A549 (cell line): ENCODE measurements around the gene ANKRD6. TPM values are rescaled to one million over a fixed set of nuclear protein-coding genes. Genes with fewer than 3 reads are reported as not detected.

Experiments used
- ATAC-seq, 2 experiments: fragments of 200-7000 bp in 1 of 2; fragments of >200 bp in 1 of 2; cut with Nextera tagmentation in 1 of 2; cut with Tn5 transposase in 1 of 2; 3 replicates each; pipeline versions ENCODE4 v1.8.0 to v1.9.1; 2018 to 2020; ENCODE audit warnings: mild to moderate bottlenecking in 1 of 2, moderate library complexity in 1 of 2
- CTCF ChIA-PET: fragments of 300-600 bp; sonication (Branson Sonifier 250); formaldehyde crosslinking; extraction: SDS; loops from one replicate; lab custom pipeline; 2021; ENCODE audit warnings: antibody characterized with exemption, inconsistent platforms; lab: Yijun Ruan, JAX
- POLR2A ChIA-PET: fragments of 350-600 bp; formaldehyde crosslinking; extraction: SDS; loops from one replicate; lab custom pipeline; 2021; ENCODE audit warnings: antibody characterized with exemption, inconsistent platforms; lab: Yijun Ruan, JAX
- DNase-seq, 2 experiments: peaks; one replicate each; pipeline versions ENCODE4 v3.0.0 to v3.0.0-alpha.2; 2011 to 2016; ENCODE audit warnings: low read depth in 1 of 2, low spot score in 1 of 2
- FAIRE-seq: peaks from 2 replicates; lab custom pipeline; 2011; peaks lifted over from hg19 to GRCh38; lab: Jason Lieb, UNC
- H3K27ac ChIP-seq, 2 experiments: fragments of >200 bp; sonication (Bioruptor Twin); formaldehyde crosslinking; 3 replicates each; pipeline ENCODE4 v1.5.1; 2016 to 2017
- H3K4me1 ChIP-seq: fragments of >200 bp; sonication (Bioruptor Twin); formaldehyde crosslinking; 3 replicates; pipeline ENCODE4 v1.6.1; 2016
- H3K4me2 ChIP-seq: fragments of >200 bp; sonication (Bioruptor Twin); formaldehyde crosslinking; 3 replicates; pipeline ENCODE4 v1.6.1; 2016
- H3K4me3 ChIP-seq: fragments of >200 bp; sonication (Bioruptor Twin); formaldehyde crosslinking; 3 replicates; pipeline ENCODE4 v1.5.1; 2016
- H3K9me3 ChIP-seq: fragments of >200 bp; sonication (Bioruptor Twin); formaldehyde crosslinking; 3 replicates; pipeline ENCODE4 v1.6.1; 2016
- CBX8 ChIP-seq: fragments of 200-600 bp; sonication (generic); IDR thresholded peaks from 2 replicates; pipeline ENCODE4 v1.6.1; 2016
- EHF ChIP-seq: fragments of 250-450 bp; sonication (Bioruptor Pico); IDR thresholded peaks from 2 replicates; pipeline ENCODE4 v1.5.0; 2020; ENCODE audit warnings: mild to moderate bottlenecking
- EHMT2 ChIP-seq: fragments of 200-600 bp; sonication (generic); IDR thresholded peaks from 2 replicates; pipeline ENCODE4 v1.6.1; 2016; ENCODE audit warnings: antibody characterized with exemption, low read depth, mild to moderate bottlenecking, moderate library complexity
- ESRRA ChIP-seq: fragments of 150-350 bp; IDR thresholded peaks from 2 replicates; pipeline ENCODE4 v1.6.1; 2014; ENCODE audit warnings: mild to moderate bottlenecking, low read length, borderline replicate concordance
- FOSL2 ChIP-seq, 2 experiments: fragments of 450-650 bp in 1 of 2; fragments of >200 bp in 1 of 2; sonication (Bioruptor Twin) in 1 of 2; formaldehyde crosslinking; IDR thresholded peaks; 2 replicates each; pipeline versions ENCODE4 v1.5.0 to v1.6.1; 2016 to 2020; ENCODE audit warnings: mild to moderate bottlenecking in 1 of 2, moderate library complexity in 1 of 2
- HDAC2 ChIP-seq: fragments of 200-600 bp; sonication (generic); IDR thresholded peaks from 2 replicates; pipeline ENCODE4 v1.6.1; 2016
- HMGXB4 ChIP-seq: fragments of 250-450 bp; sonication (Bioruptor Pico); IDR thresholded peaks from 2 replicates; pipeline ENCODE4 v1.5.0; 2021; ENCODE audit warnings: mild to moderate bottlenecking, moderate library complexity, borderline replicate concordance
- JUN ChIP-seq, 2 experiments: fragments of >200 bp; sonication (Bioruptor Twin); formaldehyde crosslinking; IDR thresholded peaks; 2 replicates in 1 of 2; 3 replicates in 1 of 2; pipeline ENCODE4 v1.6.1; 2016 to 2017
- KDM1A ChIP-seq: fragments of 200-600 bp; sonication (generic); IDR thresholded peaks from 2 replicates; pipeline ENCODE4 v1.6.1; 2016; ENCODE audit warnings: low read depth, mild to moderate bottlenecking
- KDM5A ChIP-seq: fragments of 200-600 bp; sonication (generic); IDR thresholded peaks from 2 replicates; pipeline ENCODE4 v1.6.1; 2016; ENCODE audit warnings: antibody characterized with exemption, mild to moderate bottlenecking
- MAFK ChIP-seq: fragments of 450-650 bp; IDR thresholded peaks from 2 replicates; pipeline ENCODE4 v1.6.1; 2014; ENCODE audit not compliant: partially characterized antibody
- PBX3 ChIP-seq: IDR thresholded peaks from 2 replicates; pipeline ENCODE4 v1.6.1; 2012
- POLR2AphosphoS2 ChIP-seq: conservative IDR thresholded peaks from 2 replicates; pipeline ENCODE4 v1.6.1; 2012; ENCODE audit warnings: low read length, improper control_type of control experiment, inconsistent platforms
- RARB ChIP-seq: fragments of 250-450 bp; sonication (Bioruptor Pico); IDR thresholded peaks from 2 replicates; pipeline ENCODE4 v1.8.0; 2021; ENCODE audit warnings: mild to moderate bottlenecking, moderate library complexity
- REST ChIP-seq: fragments of 200-600 bp; sonication (generic); IDR thresholded peaks from 2 replicates; pipeline ENCODE4 v1.6.1; 2016; ENCODE audit warnings: antibody characterized with exemption, mild to moderate bottlenecking, moderate library complexity
- SMC3 ChIP-seq: fragments of >200 bp; sonication (Bioruptor Twin); formaldehyde crosslinking; IDR thresholded peaks from 3 replicates; pipeline ENCODE4 v1.6.1; 2018; ENCODE audit warnings: inconsistent platforms
- USF2 ChIP-seq: fragments of 450-650 bp; IDR thresholded peaks from 2 replicates; pipeline ENCODE4 v1.6.1; 2014; ENCODE audit warnings: antibody characterized with exemption
- ZFP36 ChIP-seq: fragments of 450-650 bp; IDR thresholded peaks from 2 replicates; pipeline ENCODE4 v1.6.1; 2014; ENCODE audit warnings: borderline replicate concordance; ENCODE audit not compliant: partially characterized antibody
- WGBS: methylation state at CpG from one replicate; pipeline ENCODE4 v1.1.6; 2017; ENCODE audit errors: missing lambda C conversion rate; 5-methylcytosine and 5-hydroxymethylcytosine counted together
- polyA plus RNA-seq, 4 experiments: library from polyadenylated mRNA; depleted of rRNA in 3 of 4; stranded (reverse); fragments of >200 nt; fragmentation: RNase III in 1 of 4; extraction: RNeasy Plus Mini Kit Qiagen cat#74134 plus additional on column Dnase treatment in 1 of 4; gene quantifications; 2 replicates in 3 of 4; 3 replicates in 1 of 4; pipeline ENCODE4 v1.2.3, GENCODE V29; 2011 to 2017

Gene ANKRD6
- polyA plus RNA-seq, 2 of the 4 experiments (the other 2 are of a cell fraction): 2.2 to 3.6 TPM

GRCh38 chr6:89434150-89434499 lies 1.2 kb downstream of the ANKRD6 start:
- no peak for FAIRE-seq
- 100% methylated on average over 3 of the region's 3 CpGs for WGBS
- POLR2A ChIA-PET: no interaction called here
- ATAC-seq: no peak
- Histone ChIP-seq H3K4me2 (peak overlapping the region; percentile 94), H3K9me3 (no peaks in the 10 kb centered on the region), H3K4me1 (no peaks in the 10 kb centered on the region), H3K27ac (no peak overlapping the region), H3K4me3 (no peak overlapping the region)
- CTCF ChIA-PET: interaction anchor here (0.6 to 1.6 kb wide), 3 partner anchors 13 to 177 kb away, joined by 3 to 5 read pairs (median 5); no protein-coding TSS in a partner anchor
- no peak for TF ChIP-seq KDM5A
- no peak for TF ChIP-seq USF2
- DNase-seq: no peak

- 76% methylated on average over 4 of the region's 4 CpGs for WGBS
- no peak for TF ChIP-seq RARB (CRISPR knock-in tag)
- TF ChIP-seq EHMT2: no peak
- TF ChIP-seq MAFK: no peak
- TF ChIP-seq PBX3: no peak
- no peak for TF ChIP-seq HMGXB4 (CRISPR knock-in tag)
- no peak for TF ChIP-seq CBX8
- TF ChIP-seq KDM1A: no peak
- TF ChIP-seq HDAC2: no peak
- no peak for TF ChIP-seq KDM5A
- TF ChIP-seq JUN (IDR thresholded peaks at IDR 0.05): no peak
- no peak for TF ChIP-seq SMC3
Measured at GRCh38 chr6:89434954-89435353, 2.0 kb downstream of the ANKRD6 start.

GRCh38 chr6:89436226-89436625 lies 3.3 kb downstream of the ANKRD6 start:
- 77% methylated on average over 2 of the region's 2 CpGs for WGBS
- H3K4me3 ChIP-seq: no peak overlapping the region
- H3K4me2 ChIP-seq: no peak overlapping the region
- DNase-seq (no peak), ATAC-seq (no peak), FAIRE-seq (no peak)
- ChIA-PET POLR2A (no interaction called here), CTCF (interaction anchor here (0.7 to 1.1 kb wide), 2 partner anchors 97 to 174 kb away, joined by 3 to 4 read pairs; no protein-coding TSS in a partner anchor)
- H3K4me1 ChIP-seq: no peaks in the 10 kb centered on the region
- no peak overlapping the region for H3K27ac ChIP-seq
- no peaks in the 10 kb centered on the region for H3K9me3 ChIP-seq
- no peak for TF ChIP-seq ESRRA
- no peak for TF ChIP-seq EHF
- TF ChIP-seq USF2: no peak
- no peak for TF ChIP-seq MAFK
- no peak for TF ChIP-seq REST
- no peak for TF ChIP-seq FOSL2 (IDR thresholded peaks at IDR 0.05)
- TF ChIP-seq FOSL2 (CRISPR knock-in tag; IDR thresholded peaks at IDR 0.05): no peak
- TF ChIP-seq ZFP36: no peak
- TF ChIP-seq POLR2AphosphoS2: no peak
- TF ChIP-seq, all 56 proteins: peak for 0

More at GRCh38 chr6:89434954-89435353, 2.0 kb downstream of the ANKRD6 start:
- Histone ChIP-seq H3K4me2 (no peak overlapping the region), H3K9me3 (no peaks in the 10 kb centered on the region), H3K4me1 (no peaks in the 10 kb centered on the region), H3K27ac (no peak overlapping the region), H3K4me3 (no peak overlapping the region)
- ChIA-PET CTCF (interaction anchor here (1.6 kb wide), 1 partner anchor 176 kb away, joined by 5 read pairs; no protein-coding TSS in a partner anchor), POLR2A (no interaction called here)
- no peak for ATAC-seq
- FAIRE-seq: no peak
- no peak for DNase-seq
